Suprapubic skin (tissue), 4 donors: ENCODE results near the gene PSMB4. TPM values are rescaled to one million over a fixed set of nuclear protein-coding genes. Genes with fewer than 3 reads are reported as not detected.
A peak's percentile ranks its signal among the peaks of the same experiment; 100 is the strongest.

Experiments
- DNase-seq, 2 donors: peaks; one replicate each; pipeline ENCODE4 v3.0.0-alpha.2; 2019; ENCODE audit warnings: low spot score in 2 of 2
- H3K27ac ChIP-seq: fragments of 200-600 bp; sonication (generic); one replicate; pipeline ENCODE4 v1.5.1; 2019
- H3K27me3 ChIP-seq: fragments of 200-600 bp; sonication (generic); one replicate; pipeline ENCODE4 v1.5.1; 2019
- H3K36me3 ChIP-seq: fragments of 200-600 bp; sonication (generic); one replicate; pipeline ENCODE4 v1.5.1; 2019
- H3K4me1 ChIP-seq: fragments of 200-600 bp; sonication (generic); one replicate; pipeline ENCODE4 v1.5.1; 2019
- H3K4me3 ChIP-seq: fragments of 200-600 bp; sonication (generic); one replicate; pipeline ENCODE4 v1.5.1; 2019; ENCODE audit warnings: mild to moderate bottlenecking
- H3K9me3 ChIP-seq: fragments of 200-600 bp; sonication (generic); one replicate; pipeline ENCODE4 v1.5.1; 2019
- EP300 ChIP-seq: sonication (generic); formaldehyde crosslinking; IDR thresholded peaks from one replicate; pipeline ENCODE4 v1.6.1; 2017; ENCODE audit warnings: antibody characterized with exemption
- POLR2A ChIP-seq, 2 donors: fragments of 450-650 bp; IDR thresholded peaks; one replicate each; pipeline ENCODE4 v1.6.1; 2017; ENCODE audit warnings: antibody characterized with exemption in 2 of 2, mild to moderate bottlenecking in 2 of 2, moderate library complexity in 2 of 2
- POLR2AphosphoS5 ChIP-seq, 3 donors: sonication (generic); formaldehyde crosslinking; IDR thresholded peaks; one replicate each; pipeline ENCODE4 v1.6.1; 2017; ENCODE audit warnings: antibody characterized with exemption in 3 of 3
- WGBS: methylation state at CpG from one replicate; pipeline ENCODE4 v1.1.5; 2018; 5-methylcytosine and 5-hydroxymethylcytosine counted together
- total RNA-seq, 4 donors: library from RNA; depleted of rRNA; stranded (reverse); fragments of >200 nt; gene quantifications; one replicate each; pipeline ENCODE4 v1.1.0, GENCODE V29; 2016
- TF ChIP-seq, protein P1 (sequence below), 2 donors: fragments of 200-600 bp in 1 of 2; fragments of 450-650 bp in 1 of 2; sonication (generic) in 1 of 2; IDR thresholded peaks; one replicate each; pipeline ENCODE4 v1.5.1; 2016 to 2019; ENCODE audit warnings: antibody characterized with exemption in 2 of 2, mild to moderate bottlenecking in 1 of 2, moderate library complexity in 1 of 2

The PSMB4 gene
- total RNA-seq, 4 donors from 2014 or later = 222 to 269 (median 241) TPM

DNA sequence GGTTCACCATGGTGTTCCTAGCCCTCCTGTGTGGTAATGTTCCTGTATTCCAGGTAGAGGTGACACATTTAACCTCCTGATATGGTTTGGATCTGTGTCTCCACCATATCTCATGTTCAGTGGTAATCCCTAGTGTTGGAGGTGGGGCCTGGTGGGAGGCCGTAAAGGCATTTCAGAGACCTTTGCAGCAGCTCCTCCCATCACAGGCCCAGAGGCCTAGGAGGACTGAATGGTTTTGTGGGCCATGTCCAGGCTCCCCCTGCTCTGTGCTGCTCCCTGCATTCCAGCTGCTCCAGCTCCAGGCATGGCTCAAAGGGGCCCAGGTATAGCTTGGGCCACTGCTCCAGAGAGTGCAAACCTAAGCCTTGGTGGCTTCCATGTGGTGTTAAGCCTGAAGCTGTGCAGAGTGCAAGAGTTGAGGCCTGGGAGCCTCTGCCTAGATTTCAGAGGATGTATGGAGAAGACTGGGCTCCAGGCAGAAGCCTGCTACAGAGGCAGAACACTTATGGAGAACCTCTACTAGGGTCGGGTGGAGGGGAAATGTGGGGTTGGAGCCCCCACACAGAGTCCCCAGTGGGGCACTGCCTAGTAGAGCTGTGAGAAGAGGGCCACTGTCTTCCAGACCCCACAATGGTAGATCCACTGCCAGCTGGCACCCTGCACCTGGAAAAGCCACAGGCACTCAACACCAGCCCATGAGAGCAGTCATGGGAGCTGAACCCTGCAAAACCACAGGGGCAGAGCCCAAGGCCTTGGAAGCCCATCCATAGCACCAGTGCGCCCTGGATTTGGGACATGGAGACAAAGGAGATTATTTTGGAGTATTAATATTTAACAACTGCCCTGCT lies 36.8 kb upstream of the PSMB4 start:
- TF ChIP-seq, protein P1, sequence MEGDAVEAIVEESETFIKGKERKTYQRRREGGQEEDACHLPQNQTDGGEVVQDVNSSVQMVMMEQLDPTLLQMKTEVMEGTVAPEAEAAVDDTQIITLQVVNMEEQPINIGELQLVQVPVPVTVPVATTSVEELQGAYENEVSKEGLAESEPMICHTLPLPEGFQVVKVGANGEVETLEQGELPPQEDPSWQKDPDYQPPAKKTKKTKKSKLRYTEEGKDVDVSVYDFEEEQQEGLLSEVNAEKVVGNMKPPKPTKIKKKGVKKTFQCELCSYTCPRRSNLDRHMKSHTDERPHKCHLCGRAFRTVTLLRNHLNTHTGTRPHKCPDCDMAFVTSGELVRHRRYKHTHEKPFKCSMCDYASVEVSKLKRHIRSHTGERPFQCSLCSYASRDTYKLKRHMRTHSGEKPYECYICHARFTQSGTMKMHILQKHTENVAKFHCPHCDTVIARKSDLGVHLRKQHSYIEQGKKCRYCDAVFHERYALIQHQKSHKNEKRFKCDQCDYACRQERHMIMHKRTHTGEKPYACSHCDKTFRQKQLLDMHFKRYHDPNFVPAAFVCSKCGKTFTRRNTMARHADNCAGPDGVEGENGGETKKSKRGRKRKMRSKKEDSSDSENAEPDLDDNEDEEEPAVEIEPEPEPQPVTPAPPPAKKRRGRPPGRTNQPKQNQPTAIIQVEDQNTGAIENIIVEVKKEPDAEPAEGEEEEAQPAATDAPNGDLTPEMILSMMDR (IDR thresholded peaks at IDR 0.05) = no peak
- no peak for TF ChIP-seq POLR2A (IDR thresholded peaks at IDR 0.05)
- no peak for TF ChIP-seq POLR2AphosphoS5 (IDR thresholded peaks at IDR 0.05)
- no peak for TF ChIP-seq EP300
- Histone ChIP-seq H3K27ac (no peak overlapping the region), H3K27me3 (no peaks in the 10 kb centered on the region), H3K4me3 (no peak overlapping the region), H3K9me3 (no peaks in the 10 kb centered on the region), H3K36me3 (peaks cover 42% of the 10 kb centered on the region), H3K4me1 (no peaks in the 10 kb centered on the region)
- WGBS = 85% methylated on average over 2 of the region's 3 CpGs
- no peak for DNase-seq

DNA sequence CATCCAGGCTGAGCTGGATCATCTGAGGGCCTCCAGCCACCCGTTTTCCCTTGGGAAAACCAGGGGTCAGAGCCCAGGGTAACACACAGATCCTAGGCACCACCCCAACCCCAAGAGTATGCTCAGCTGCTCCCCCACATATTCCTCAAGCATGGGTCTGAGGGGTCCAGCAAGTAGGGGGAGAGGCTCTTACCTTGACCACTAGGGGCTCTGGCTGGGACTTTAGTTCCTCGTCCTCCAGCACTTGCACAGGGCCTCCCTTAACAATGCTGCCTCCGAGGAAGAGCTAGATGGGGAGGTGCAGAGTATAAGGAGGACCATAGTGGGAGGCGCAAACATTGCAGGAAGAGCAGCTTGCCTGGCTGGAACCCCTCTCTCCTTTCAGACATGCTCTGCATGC lies 34.4 kb upstream of the PSMB4 start:
- no peak for TF ChIP-seq POLR2AphosphoS5 (IDR thresholded peaks at IDR 0.05)
- no peak for TF ChIP-seq EP300
- TF ChIP-seq, protein P1 (IDR thresholded peaks at IDR 0.05) = no peak
- TF ChIP-seq POLR2A (IDR thresholded peaks at IDR 0.05) = no peak
- peaks cover 6% of the 10 kb centered on the region for H3K4me1 ChIP-seq
- no peak overlapping the region for H3K27ac ChIP-seq
- H3K36me3 ChIP-seq = peaks cover 46% of the 10 kb centered on the region
- no peaks in the 10 kb centered on the region for H3K27me3 ChIP-seq
- 97% methylated on average over 3 of the region's 4 CpGs for WGBS
- no peak for DNase-seq
- H3K4me3 ChIP-seq = no peak overlapping the region
- no peaks in the 10 kb centered on the region for H3K9me3 ChIP-seq

DNA sequence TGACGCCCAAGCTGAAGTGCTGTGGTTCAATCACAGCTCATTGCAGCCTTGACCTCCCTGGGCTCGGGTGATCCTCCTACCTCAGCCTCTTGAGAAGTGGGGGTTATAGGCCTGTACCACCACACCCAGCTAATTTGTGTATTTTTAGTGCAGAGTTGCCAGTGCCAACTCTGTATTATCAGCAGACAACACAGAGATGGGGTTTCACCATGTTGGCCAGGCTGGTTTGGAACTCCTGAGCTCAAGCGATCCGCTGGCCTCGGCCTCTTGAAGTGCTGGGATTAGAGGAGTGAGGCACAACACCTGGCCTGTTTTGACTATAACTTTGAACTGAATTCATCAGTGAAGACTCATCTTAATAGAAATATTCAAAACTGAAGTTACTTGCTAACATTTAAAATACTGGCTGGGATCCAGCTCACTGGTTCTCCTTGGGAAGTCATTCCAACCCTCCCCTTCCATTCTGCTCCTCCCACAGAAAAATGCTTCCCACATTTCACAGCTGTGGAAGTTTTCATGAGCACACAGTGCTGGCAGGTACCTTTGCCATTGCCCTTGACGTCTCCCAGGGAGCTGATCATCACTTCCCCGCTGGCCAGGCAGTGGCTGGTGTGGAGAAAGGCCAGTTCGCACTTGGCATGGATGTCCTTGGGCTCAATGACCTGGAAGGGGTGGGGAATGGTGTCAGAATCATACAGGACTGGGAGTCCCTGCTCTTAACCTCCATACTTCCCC lies 31.5 kb upstream of the PSMB4 start:
- H3K27me3 ChIP-seq = no peaks in the 10 kb centered on the region
- no peaks in the 10 kb centered on the region for H3K9me3 ChIP-seq
- H3K27ac ChIP-seq = peak overlapping the region; percentile 42
- peaks cover 41% of the 10 kb centered on the region for H3K36me3 ChIP-seq
- H3K4me3 ChIP-seq = no peak overlapping the region
- no peak for DNase-seq
- no peak for TF ChIP-seq EP300
- TF ChIP-seq, protein P1 (IDR thresholded peaks at IDR 0.05) = no peak
- no peak for TF ChIP-seq POLR2A (IDR thresholded peaks at IDR 0.05)
- no peak for TF ChIP-seq POLR2AphosphoS5 (IDR thresholded peaks at IDR 0.05)
- 77% methylated on average over 8 of the region's 8 CpGs for WGBS
- peaks cover 34% of the 10 kb centered on the region for H3K4me1 ChIP-seq

DNA sequence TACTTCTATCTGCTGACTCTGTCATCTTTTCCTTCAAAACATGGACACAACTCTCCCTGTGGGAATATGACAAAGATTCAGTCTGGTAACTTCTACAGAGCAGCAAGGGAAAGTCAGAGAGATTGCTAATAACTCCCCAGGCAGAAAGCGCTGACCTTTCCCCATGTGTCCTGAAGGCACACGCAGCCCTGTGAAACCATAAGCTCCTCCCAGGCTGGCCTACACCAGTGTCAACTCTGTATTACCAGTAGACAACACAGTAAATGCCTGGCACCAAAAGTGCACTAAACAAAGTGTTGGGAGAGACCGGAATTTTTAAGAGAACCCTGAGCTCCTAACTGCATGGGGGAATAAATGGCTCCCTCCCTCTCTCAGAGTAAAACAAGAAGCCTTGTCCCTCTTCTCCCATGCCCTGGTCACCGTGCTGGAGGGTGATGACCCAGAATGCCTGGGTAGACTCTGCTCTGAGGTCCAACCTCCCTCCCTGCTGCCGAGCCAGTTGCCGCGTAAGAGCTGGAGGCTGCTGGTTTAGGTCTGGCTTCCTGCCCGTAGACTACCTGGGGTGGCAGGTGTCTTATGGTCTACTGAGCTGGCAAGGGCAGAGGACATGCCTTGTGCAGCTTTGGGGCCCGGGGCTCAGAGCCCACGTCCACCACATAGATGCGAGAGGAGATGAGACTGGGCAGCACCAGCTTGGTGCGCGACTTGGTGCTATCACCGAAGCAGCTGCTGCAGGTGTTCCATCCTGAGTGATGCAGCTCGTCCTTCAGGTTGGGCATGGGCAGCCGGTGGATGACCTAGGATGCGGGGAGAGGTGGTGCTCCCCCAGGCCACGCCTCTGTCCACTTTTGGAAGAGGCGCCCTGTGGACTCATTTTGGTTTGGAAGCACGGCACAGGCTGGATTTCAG lies 30.7 kb upstream of the PSMB4 start:
- H3K27ac ChIP-seq = peak overlapping the region; percentile 42
- no peaks in the 10 kb centered on the region for H3K9me3 ChIP-seq
- H3K27me3 ChIP-seq = no peaks in the 10 kb centered on the region
- no peak for DNase-seq
- TF ChIP-seq POLR2AphosphoS5 (IDR thresholded peaks at IDR 0.05) (no peak), EP300 (no peak), POLR2A (IDR thresholded peaks at IDR 0.05) (no peak)
- TF ChIP-seq, protein P1 (IDR thresholded peaks at IDR 0.05) = no peak
- WGBS = 65% methylated on average over 6 of the region's 20 CpGs
- H3K4me3 ChIP-seq = no peak overlapping the region
- peaks cover 38% of the 10 kb centered on the region for H3K4me1 ChIP-seq
- peaks cover 35% of the 10 kb centered on the region for H3K36me3 ChIP-seq
